Stomach (tissue), 9 donors: ENCODE results near the gene MRPL55. TPM values are rescaled to one million over a fixed set of nuclear protein-coding genes. Genes with fewer than 3 reads are reported as not detected.
A peak's percentile ranks its signal among the peaks of the same experiment; 100 is the strongest.

ENCODE experiments used
- DNase-seq, 2 donors: peaks; one replicate each; pipeline versions ENCODE4 v3.0.0 to v3.0.0-alpha.2; 2013 to 2019
- H3K27ac ChIP-seq, 5 donors: fragments of 200-600 bp in 4 of 5; sonication (generic) in 4 of 5; one replicate each; pipeline ENCODE4 v1.5.1; 2013 to 2019; ENCODE audit warnings: mild to moderate bottlenecking in 1 of 5, moderate library complexity in 1 of 5
- H3K27me3 ChIP-seq, 3 donors: fragments of 200-600 bp; sonication (generic); one replicate each; pipeline ENCODE4 v1.5.1; 2017 to 2019; ENCODE audit warnings: mixed run types in 1 of 3
- H3K36me3 ChIP-seq, 4 donors: fragments of 200-600 bp; sonication (generic); 1 replicate in 3 of 4; 2 replicates in 1 of 4; pipeline ENCODE4 v1.5.1; 2016 to 2019
- H3K4me1 ChIP-seq, 4 donors: fragments of 200-600 bp; sonication (generic); one replicate each; pipeline ENCODE4 v1.5.1; 2016 to 2019
- H3K4me3 ChIP-seq, 4 donors: fragments of 200-600 bp; sonication (generic) in 3 of 4; one replicate each; pipeline ENCODE4 v1.5.1; 2016 to 2019; ENCODE audit warnings: mild to moderate bottlenecking in 1 of 4
- H3K9me3 ChIP-seq, 4 donors: fragments of 200-600 bp; sonication (generic); one replicate each; pipeline ENCODE4 v1.5.1; 2016 to 2019
- CTCF ChIP-seq, 7 experiments: fragments of 450-650 bp in 4 of 7; fragments of 200-600 bp in 3 of 7; sonication (generic) in 3 of 7; IDR thresholded peaks; one replicate each; pipeline ENCODE4 v1.5.1; 2016 to 2019; ENCODE audit warnings: antibody characterized with exemption in 7 of 7, control low read depth in 2 of 7, mild to moderate bottlenecking in 1 of 7
- EP300 ChIP-seq: sonication (generic); formaldehyde crosslinking; IDR thresholded peaks from one replicate; pipeline ENCODE4 v1.6.1; 2017; ENCODE audit warnings: antibody characterized with exemption
- POLR2A ChIP-seq, 4 donors: fragments of 450-650 bp; IDR thresholded peaks; one replicate each; pipeline ENCODE4 v1.6.1; 2016; ENCODE audit warnings: antibody characterized with exemption in 4 of 4, control low read depth in 2 of 4, mild to moderate bottlenecking in 1 of 4, moderate library complexity in 1 of 4
- POLR2AphosphoS5 ChIP-seq, 3 donors: sonication (generic); formaldehyde crosslinking; IDR thresholded peaks; one replicate each; pipeline ENCODE4 v1.6.1; 2016; ENCODE audit warnings: antibody characterized with exemption in 3 of 3
- WGBS, 5 donors: extraction: QIAGEN DNeasy Blood & Tissue Kit in 3 of 5; methylation state at CpG; one replicate each; pipeline versions ENCODE4 v1.1.5 to v1.1.7; 2013 to 2018; 5-methylcytosine and 5-hydroxymethylcytosine counted together
- intact Hi-C: fragments of 100-400 bp; cut with DNase I; formaldehyde crosslinking; loops from one replicate; pipeline ENCODE4 v1.15.1; 2023; ENCODE audit warnings: low total_unique reads
- polyA plus RNA-seq, 3 donors: library from polyadenylated mRNA; stranded (reverse); fragments of 200-250 nt; gene quantifications; one replicate each; pipeline ENCODE4 v1.2.3, GENCODE V29; 2013
- total RNA-seq, 5 donors: library from RNA; depleted of rRNA; stranded (reverse); fragments of >200 nt; gene quantifications; one replicate each; pipeline versions ENCODE4 v1.1.0 to v1.2.3, GENCODE V29; 2014 to 2016
- donor health status: healthy with polysubstance abuse.
- donor health status: Bipolar disorder and iron deficiency.
- donor health status: healthy.

MRPL55 gene
- total and polyA plus RNA-seq, 8 donors: 18.7 to 158 (median 100) TPM

DNA sequence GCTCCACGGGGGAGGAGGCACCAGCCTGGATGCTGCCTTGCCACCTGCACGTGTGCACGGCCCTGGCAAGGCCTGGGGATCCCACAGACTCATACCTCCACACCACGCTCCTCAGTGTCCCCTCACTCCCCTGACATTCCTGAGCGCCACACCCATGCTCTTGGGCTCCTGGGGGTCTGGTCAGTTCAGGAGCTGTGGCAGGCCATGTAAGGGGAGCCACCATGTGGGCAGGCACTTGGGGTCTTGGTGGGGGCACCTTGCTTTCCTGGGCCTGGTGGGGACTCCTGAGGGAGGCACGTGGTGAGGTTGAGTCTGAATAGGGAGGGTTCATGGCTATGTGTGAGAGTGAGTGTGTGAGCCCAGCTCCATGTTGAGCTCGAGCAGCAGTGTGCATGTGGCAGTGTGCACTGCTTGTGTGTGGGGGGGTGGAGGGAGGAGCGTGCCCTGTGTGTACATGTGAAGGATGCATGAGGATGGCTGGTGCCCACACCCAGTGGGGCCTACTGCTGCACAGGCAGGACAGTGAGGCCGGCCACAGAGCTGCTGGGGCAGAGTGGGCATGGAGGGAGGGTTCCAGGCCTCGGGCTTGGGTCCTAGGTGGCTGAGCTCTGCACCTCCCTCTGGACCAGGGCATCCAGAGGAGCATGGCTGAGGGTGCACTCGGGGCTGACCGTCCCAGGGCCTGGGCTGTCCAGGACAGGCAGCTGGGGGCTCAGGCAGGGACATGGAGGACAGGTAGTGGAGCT lies 42.3 kb upstream of the MRPL55 start:
- Histone ChIP-seq H3K27ac (peak overlapping the region; percentile 47 to 93 (median 86)), H3K27me3 (no peaks in the 10 kb centered on the region), H3K9me3 (no peaks in the 10 kb centered on the region), H3K4me3 (peak overlapping the region in 3 of 4 donors; percentile 33 to 38 (median 36)), H3K36me3 (peaks cover 25 to 35% (median 31%) of the 10 kb centered on the region in 4 donors), H3K4me1 (peaks cover 34 to 68% (median 47%) of the 10 kb centered on the region in 4 donors)
- WGBS, 5 donors: 55 to 69% (median 59%) methylated on average over 9 to 12 of the region's 12 CpGs
- peak in 1 of 2 donors; percentile 49 for DNase-seq
- intact Hi-C loops: no loop called here
- TF ChIP-seq POLR2AphosphoS5 (IDR thresholded peaks at IDR 0.05): no peak
- TF ChIP-seq CTCF (IDR thresholded peaks at IDR 0.05): no peak
- no peak for TF ChIP-seq EP300
- no peak for TF ChIP-seq POLR2A (IDR thresholded peaks at IDR 0.05)

GRCh38 chr1:228150461-228151179 lies 41.5 kb upstream of the MRPL55 start:
- peaks cover 34 to 72% (median 47%) of the 10 kb centered on the region in 4 donors for H3K4me1 ChIP-seq
- peaks cover 29 to 42% (median 38%) of the 10 kb centered on the region in 4 donors for H3K36me3 ChIP-seq

DNA sequence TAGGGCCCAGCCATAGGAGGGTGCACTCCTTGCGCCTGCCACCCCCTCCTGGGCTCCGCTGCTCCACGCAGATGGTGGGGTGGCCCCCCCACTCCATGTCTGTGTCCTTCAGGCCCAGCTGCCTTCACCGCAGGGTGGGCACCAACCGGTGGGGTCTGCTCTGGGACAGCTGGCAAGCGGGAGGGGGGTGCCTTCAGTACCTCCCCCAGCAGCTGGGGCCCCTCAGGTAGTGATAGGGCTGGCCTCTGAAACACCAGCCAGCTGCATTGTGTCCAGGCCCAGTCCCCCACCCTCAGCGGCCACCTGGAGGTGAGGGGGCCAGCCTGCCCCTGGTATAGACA lies 41.0 kb upstream of the MRPL55 start:
- Histone ChIP-seq H3K27ac (peak overlapping the region; percentile 47 to 93 (median 86)), H3K36me3 (peaks cover 29 to 47% (median 43%) of the 10 kb centered on the region in 4 donors)
- TF ChIP-seq POLR2A (IDR thresholded peaks at IDR 0.05) (no peak), EP300 (no peak), POLR2AphosphoS5 (IDR thresholded peaks at IDR 0.05) (no peak), CTCF (IDR thresholded peaks at IDR 0.05) (no peak)

More at GRCh38 chr1:228150461-228151179, 41.5 kb upstream of the MRPL55 start:
- no peaks in the 10 kb centered on the region for H3K27me3 ChIP-seq
- DNase-seq: peak in 1 of 2 donors; percentile 93
- TF ChIP-seq EP300: no peak
- TF ChIP-seq CTCF (IDR thresholded peaks at IDR 0.05): no peak
- TF ChIP-seq POLR2A (IDR thresholded peaks at IDR 0.05): no peak
- TF ChIP-seq POLR2AphosphoS5 (IDR thresholded peaks at IDR 0.05): no peak
- peak overlapping the region; percentile 47 to 93 (median 86) for H3K27ac ChIP-seq
- WGBS, 5 donors: 0 to 58% (median 31%) methylated on average over 2 to 17 of the region's 17 CpGs
- no peaks in the 10 kb centered on the region for H3K9me3 ChIP-seq
- H3K4me3 ChIP-seq: peak overlapping the region; percentile 31 to 38 (median 34)
- intact Hi-C loops: no loop called here

DNA sequence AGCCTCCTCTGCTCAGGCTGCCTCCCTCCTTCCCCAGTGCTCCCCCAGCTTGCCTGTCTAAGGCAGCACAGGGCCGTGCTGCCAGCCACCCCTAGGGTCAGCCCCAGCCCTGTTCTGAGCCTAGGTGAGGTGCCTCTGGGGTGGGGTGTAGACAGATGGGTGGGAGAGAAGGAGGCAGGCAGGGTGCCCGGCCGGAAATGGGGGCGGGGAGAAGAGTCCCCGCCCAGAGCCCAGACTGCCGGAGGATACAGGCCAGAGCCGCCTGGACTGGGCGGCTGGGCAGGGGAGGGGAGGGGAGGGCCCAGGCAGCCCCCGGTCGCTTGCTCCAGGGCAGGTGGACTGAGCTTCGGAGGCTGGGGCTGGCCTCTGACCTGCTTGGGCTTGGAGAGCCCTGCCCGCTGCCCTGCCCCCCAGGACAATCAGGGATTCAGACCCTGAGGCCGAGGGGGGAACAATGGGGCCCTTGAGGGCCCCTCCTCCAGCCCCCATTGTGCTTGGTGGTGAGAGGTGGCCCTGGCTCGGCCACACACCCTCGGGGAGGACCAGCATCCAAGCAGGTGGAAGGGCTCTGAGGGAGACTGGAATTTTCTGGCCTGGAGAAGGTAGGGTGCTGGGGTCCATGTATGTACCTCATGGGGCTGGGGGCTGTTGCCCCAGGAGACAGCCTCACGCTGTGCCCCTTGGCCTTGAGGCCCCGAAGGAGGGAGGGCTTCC lies 40.5 kb upstream of the MRPL55 start, which contains the start of gene GJC2:
Gene GJC2 (plus strand): TSS at position 525 of the 714 bp plus-strand sequence. CDS start 7,829 bp downstream, outside the sequence.
- WGBS, 5 donors: 28 to 38% (median 35%) methylated on average over 13 to 17 of the region's 17 CpGs
- peak within 1 kb of the TSS; percentile 31 to 38 (median 34) for H3K4me3 ChIP-seq
- intact Hi-C loops: loop anchor here (10.0 kb wide), 1 partner anchor 55 kb away; no protein-coding TSS in a partner anchor
- TF ChIP-seq POLR2AphosphoS5 (IDR thresholded peaks at IDR 0.05): no peak
- TF ChIP-seq EP300: no peak
- no peak for TF ChIP-seq POLR2A (IDR thresholded peaks at IDR 0.05)
- TF ChIP-seq CTCF (IDR thresholded peaks at IDR 0.05): no peak
- H3K36me3 ChIP-seq: peaks cover 29 to 48% (median 46%) of the 10 kb centered on the region in 4 donors
- no peaks in the 10 kb centered on the region for H3K9me3 ChIP-seq
- no peaks in the 10 kb centered on the region for H3K27me3 ChIP-seq
- peak within 1 kb of the TSS; percentile 47 to 93 (median 86) for H3K27ac ChIP-seq
- peaks cover 34 to 75% (median 56%) of the 10 kb centered on the region in 4 donors for H3K4me1 ChIP-seq
- peak in 1 of 2 donors; percentile 91 for DNase-seq

More for the DNA sequence above, 41.0 kb upstream of the MRPL55 start:
- Histone ChIP-seq H3K4me1 (peaks cover 34 to 72% (median 51%) of the 10 kb centered on the region in 4 donors), H3K27me3 (no peaks in the 10 kb centered on the region), H3K4me3 (peak overlapping the region; percentile 31 to 38 (median 34)), H3K9me3 (no peaks in the 10 kb centered on the region)
- peak in 1 of 2 donors; percentile 63 for DNase-seq
- intact Hi-C loops: no loop called here
- WGBS, 5 donors: 38 to 81% (median 57%) methylated on average over 2 to 7 of the region's 7 CpGs
